C4-2B (cell line): Measurements from ENCODE around the gene PDE9A.

Source experiments
- CTCF ChIP-seq: fragments of 450-650 bp; conservative IDR thresholded peaks from 2 replicates; pipeline ENCODE4 v1.5.1; 2017; ENCODE audit warnings: mild to moderate bottlenecking
- ZFX ChIP-seq: fragments of 450-650 bp; IDR thresholded peaks from 2 replicates; pipeline ENCODE4 v1.6.1; 2017

GRCh38 chr21:42608446-42608845 is 45.0 kb upstream of the PDE9A start:
- no peak for TF ChIP-seq CTCF
- TF ChIP-seq ZFX = no peak
